NCI-H345 treated with DMSO at 0.1 percent for 48 hours (cell line): ENCODE results near the gene TNNC1.

ENCODE experiments used
- DNase-seq: peaks from one replicate; lab custom pipeline; 2025; ENCODE audit not compliant: unreplicated experiment; lab: John Stamatoyannopoulos, UW

The TNNC1 gene

GRCh38 chr3:52458770-52459545 lies 5.1 kb upstream of the TNNC1 start:
- DNase-seq, result no peak

- no peak for DNase-seq
These were observed 4.4 kb upstream of the TNNC1 start for GRCh38 chr3:52458031-52458760.

- no peak for DNase-seq
These were observed 3.0 kb upstream of the TNNC1 start for GRCh38 chr3:52456800-52457183.

GRCh38 chr3:52456169-52456799 lies 2.4 kb upstream of the TNNC1 start:
- no peak for DNase-seq

GRCh38 chr3:52455283-52456168 lies 1.7 kb upstream of the TNNC1 start, which contains the start of gene NISCH:
Gene NISCH (plus strand): TSS chr3:52455604. CDS start chr3:52455642, 38 bp downstream.
- peak; percentile 58 for DNase-seq

- no peak for DNase-seq
These were observed 1.1 kb upstream of the TNNC1 start for GRCh38 chr3:52454938-52455282.

- DNase-seq, result no peak
These were observed 553 bp upstream of the TNNC1 start for GRCh38 chr3:52454250-52454937.

- no peak for DNase-seq
These were observed 1.1 kb downstream of the TNNC1 start for GRCh38 chr3:52452570-52453221.

- DNase-seq, result no peak
These were observed 1.7 kb downstream of the TNNC1 start for GRCh38 chr3:52452126-52452525.

- DNase-seq, result no peak
These were observed 2.4 kb downstream of the TNNC1 start for GRCh38 chr3:52451237-52452083.

GRCh38 chr3:52450489-52451236 lies 3.2 kb downstream of the TNNC1 start:
- no peak for DNase-seq

- no peak for DNase-seq
These were observed 6.1 kb downstream of the TNNC1 start for GRCh38 chr3:52447512-52448355.

- peak; percentile 5 for DNase-seq
These were observed 7.0 kb downstream of the TNNC1 start for GRCh38 chr3:52446631-52447511.

GRCh38 chr3:52446042-52446441 lies 7.8 kb downstream of the TNNC1 start:
- DNase-seq, result no peak

GRCh38 chr3:52444860-52445793 lies 8.7 kb downstream of the TNNC1 start, which contains the start of gene SEMA3G:
Gene SEMA3G (minus strand): TSS chr3:52445103. CDS start chr3:52445027, 76 bp downstream.
- DNase-seq, result peak; percentile 0
